Aorta (tissue), 5 donors: ENCODE results near the gene ARID5B. TPM values are rescaled to one million over a fixed set of nuclear protein-coding genes. Genes with fewer than 3 reads are reported as not detected.
A peak's percentile ranks its signal among the peaks of the same experiment; 100 is the strongest.

Experiments used
- ATAC-seq: fragments of 200-7000 bp; cut with Tn5 transposase; one replicate; pipeline ENCODE4 v1.9.1; 2022; ENCODE audit warnings: moderate library complexity; ENCODE audit not compliant: low FRiP score
- DNase-seq, 2 donors: peaks; one replicate each; pipeline ENCODE4 v3.0.0-alpha.2; 2020
- H3K27ac ChIP-seq, 2 donors: one replicate each; pipeline ENCODE4 v1.5.1; 2013; ENCODE audit warnings: low read length in 2 of 2, mild to moderate bottlenecking in 2 of 2, moderate library complexity in 2 of 2, control low read depth in 1 of 2, inconsistent platforms in 1 of 2, low read depth in 1 of 2
- H3K27me3 ChIP-seq, 2 donors: one replicate each; pipeline ENCODE4 v1.6.1; 2013; ENCODE audit warnings: control low read depth in 1 of 2, low read length in 1 of 2, mild to moderate bottlenecking in 1 of 2, moderate library complexity in 1 of 2; ENCODE audit not compliant: insufficient read depth in 2 of 2, control insufficient read depth in 1 of 2
- H3K36me3 ChIP-seq, 2 donors: one replicate each; pipeline ENCODE4 v1.6.1; 2013; ENCODE audit warnings: control low read depth in 1 of 2, low read length in 1 of 2, mild to moderate bottlenecking in 1 of 2; ENCODE audit not compliant: insufficient read depth in 2 of 2, control insufficient read depth in 1 of 2
- H3K4me1 ChIP-seq, 2 donors: one replicate each; pipeline ENCODE4 v1.6.1; 2013; ENCODE audit warnings: low read length in 2 of 2, control low read depth in 1 of 2, mild to moderate bottlenecking in 1 of 2, moderate library complexity in 1 of 2; ENCODE audit not compliant: insufficient read depth in 2 of 2, control insufficient read depth in 1 of 2
- H3K4me3 ChIP-seq, 2 donors: one replicate each; pipeline ENCODE4 v1.5.1; 2013; ENCODE audit warnings: low read length in 2 of 2, control low read depth in 1 of 2, mild to moderate bottlenecking in 1 of 2
- H3K9me3 ChIP-seq: one replicate; pipeline ENCODE4 v1.6.1; 2013; ENCODE audit warnings: mild to moderate bottlenecking, low read length; ENCODE audit not compliant: control insufficient read depth
- WGBS, 2 donors: extraction: QIAGEN DNeasy Blood & Tissue Kit; methylation state at CpG; one replicate each; pipeline ENCODE4 v1.1.7; 2013; 5-methylcytosine and 5-hydroxymethylcytosine counted together
- intact Hi-C, 2 donors: fragments of 100-400 bp; cut with DNase I; formaldehyde crosslinking; loops; one replicate each; pipeline versions ENCODE4 v1.14.2 to v1.15.0; 2022
- polyA plus RNA-seq, 2 donors: library from polyadenylated mRNA; stranded (reverse); fragments of 200-250 nt; gene quantifications; one replicate each; pipeline ENCODE4 v1.2.3, GENCODE V29; 2013
- total RNA-seq, 2 donors: library from RNA; stranded (reverse); fragmentation: NEBNext Ultra II Directional; extraction: Animal tissue kit (Norgen Biotek cat#: 25700); gene quantifications; one replicate each; pipeline ENCODE4 v1.2.1, GENCODE V29; 2021
- donor health status: healthy with polysubstance abuse.
- donor health status: Bipolar disorder and iron deficiency.
- donor health status: DM: no; HTN: no; CAD: no.
- donor health status: DM: no; HTN: no; CAD: no.
- donor health status: DM: yes; HTN: yes; CAD: no.

Gene ARID5B
- total and polyA plus RNA-seq, 4 donors: 7.8 to 143 (median 49.7) TPM

DNA sequence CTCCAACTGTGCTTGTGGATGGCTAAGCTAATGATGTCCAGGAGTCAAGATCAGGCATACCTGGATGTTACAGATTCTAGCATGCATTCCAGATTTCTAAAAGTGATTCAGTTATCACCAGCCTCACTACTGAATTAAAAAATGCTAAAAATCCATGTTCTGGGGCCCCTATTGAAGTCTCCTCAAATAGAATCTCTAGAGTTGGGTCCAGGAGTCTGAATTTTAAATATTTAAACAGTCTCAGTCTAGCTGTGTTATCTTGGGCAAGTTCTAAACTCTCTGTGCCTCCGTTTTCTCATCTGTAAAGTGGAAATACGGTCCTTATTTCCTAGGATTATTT lies 5.0 kb downstream of the ARID5B start:
- no peak for DNase-seq
- Histone ChIP-seq H3K27me3 (no peaks in the 10 kb centered on the region), H3K4me1 (peaks cover 1 to 2% of the 10 kb centered on the region in 2 donors), H3K36me3 (no peaks in the 10 kb centered on the region), H3K9me3 (no peaks in the 10 kb centered on the region), H3K27ac (no peak overlapping the region), H3K4me3 (no peak overlapping the region)
- intact Hi-C loops: no loop called here
- 43 to 88% methylated on average over 2 of the region's 2 CpGs for WGBS, 2 donors
- no peak for ATAC-seq

- H3K9me3 ChIP-seq: no peaks in the 10 kb centered on the region
- WGBS, 2 donors: 67 to 76% methylated on average over 2 of the region's 2 CpGs
- no peaks in the 10 kb centered on the region for H3K36me3 ChIP-seq
- H3K27me3 ChIP-seq: no peaks in the 10 kb centered on the region
- H3K27ac ChIP-seq: no peak overlapping the region
- ATAC-seq (no peak), DNase-seq (no peak)
- intact Hi-C loops: no loop called here
- peaks cover 1 to 2% of the 10 kb centered on the region in 2 donors for H3K4me1 ChIP-seq
- H3K4me3 ChIP-seq: no peak overlapping the region
Observed at GRCh38 chr10:61907011-61907410, 5.5 kb downstream of the ARID5B start.

DNA sequence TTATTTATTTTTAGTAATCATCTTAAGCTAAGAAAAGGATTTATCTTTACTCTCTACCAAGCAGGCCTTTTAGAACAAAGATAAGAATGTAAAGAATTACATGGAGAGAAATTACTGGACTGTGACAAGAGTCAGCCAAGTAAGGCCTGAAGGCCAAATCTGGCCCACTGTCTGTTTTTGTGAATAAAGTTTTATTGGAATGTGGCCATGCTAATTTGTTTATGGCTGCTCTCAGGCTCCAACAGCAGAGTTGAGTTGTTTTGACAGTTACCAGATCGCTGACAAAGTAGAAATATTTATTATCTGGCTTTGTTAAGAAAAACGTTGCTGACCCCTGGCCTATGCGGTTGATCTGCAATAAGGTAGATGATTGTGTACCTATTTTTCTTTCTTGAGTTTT lies 6.1 kb downstream of the ARID5B start:
- Histone ChIP-seq H3K9me3 (no peaks in the 10 kb centered on the region), H3K4me3 (no peak overlapping the region), H3K27me3 (no peaks in the 10 kb centered on the region), H3K4me1 (peaks cover 1 to 2% of the 10 kb centered on the region in 2 donors), H3K27ac (no peak overlapping the region), H3K36me3 (no peaks in the 10 kb centered on the region)
- 77 to 83% methylated on average over 3 of the region's 3 CpGs for WGBS, 2 donors
- ATAC-seq (no peak), DNase-seq (no peak)
- intact Hi-C loops: no loop called here

GRCh38 chr10:61910226-61910805 lies 8.8 kb downstream of the ARID5B start:
- 83 to 85% methylated on average over 6 of the region's 6 CpGs for WGBS, 2 donors
- ATAC-seq (no peak), DNase-seq (no peak)
- H3K27me3 ChIP-seq: no peaks in the 10 kb centered on the region
- no peaks in the 10 kb centered on the region for H3K9me3 ChIP-seq
- no peak overlapping the region for H3K27ac ChIP-seq
- intact Hi-C loops: no loop called here
- H3K4me1 ChIP-seq: peaks cover 2 to 5% of the 10 kb centered on the region in 2 donors
- no peak overlapping the region for H3K4me3 ChIP-seq
- H3K36me3 ChIP-seq: no peaks in the 10 kb centered on the region

DNA sequence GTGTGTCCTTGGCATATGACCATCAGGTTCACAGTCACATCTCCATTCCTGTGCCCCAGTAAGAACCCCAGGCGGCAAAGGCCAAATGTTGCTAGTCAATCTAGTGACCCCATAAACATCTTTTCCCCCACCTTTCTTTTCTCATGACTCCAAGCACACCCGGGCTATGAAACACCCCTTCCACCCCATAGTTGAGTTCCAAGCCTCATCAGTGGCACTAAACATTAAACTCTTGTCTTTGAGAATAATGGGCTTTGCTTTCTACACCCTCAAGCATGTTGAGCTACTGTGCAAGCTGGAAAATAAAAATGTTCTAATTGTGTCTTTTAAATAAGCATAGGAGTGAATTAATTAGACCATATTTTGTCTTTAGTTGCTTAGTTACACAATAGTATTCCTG lies 9.4 kb downstream of the ARID5B start:
- H3K4me3 ChIP-seq: no peak overlapping the region

DNA sequence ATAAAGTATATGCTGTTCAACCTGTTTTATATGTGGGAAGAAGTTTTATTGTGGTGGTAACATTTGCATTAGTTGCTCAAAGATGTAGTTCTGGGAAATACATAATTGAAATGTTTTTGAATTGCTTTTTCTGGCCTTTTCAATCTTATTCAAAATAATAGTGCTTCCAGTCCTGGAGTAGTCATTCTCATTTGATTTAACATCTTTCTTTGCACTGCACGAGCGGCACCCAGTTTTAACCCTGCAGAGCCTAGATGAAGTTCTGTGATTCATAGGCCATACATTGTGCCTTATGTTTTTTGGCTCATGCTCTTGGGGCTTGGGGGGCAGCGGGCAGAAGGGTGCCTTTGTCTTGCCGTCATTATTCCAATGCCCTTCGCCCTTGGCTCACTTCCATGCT lies 9.9 kb downstream of the ARID5B start:
- H3K36me3 ChIP-seq: no peaks in the 10 kb centered on the region
- H3K4me3 ChIP-seq: no peak overlapping the region
- H3K27me3 ChIP-seq: no peaks in the 10 kb centered on the region
- H3K27ac ChIP-seq: peak overlapping the region in 1 of 2 donors; percentile 17
- H3K9me3 ChIP-seq: no peaks in the 10 kb centered on the region
- ATAC-seq (no peak), DNase-seq (no peak)
- intact Hi-C loops: no loop called here
- WGBS, 2 donors: 19 to 22% methylated on average over 5 of the region's 5 CpGs
- peaks cover 0 to 5% of the 10 kb centered on the region in 2 donors for H3K4me1 ChIP-seq

More for the DNA sequence above, 9.4 kb downstream of the ARID5B start:
- H3K27me3 ChIP-seq: no peaks in the 10 kb centered on the region
- H3K4me1 ChIP-seq: peaks cover 2 to 5% of the 10 kb centered on the region in 2 donors
- no peaks in the 10 kb centered on the region for H3K9me3 ChIP-seq
- no peak for DNase-seq
- no peak for ATAC-seq
- no peak overlapping the region for H3K27ac ChIP-seq
- H3K36me3 ChIP-seq: no peaks in the 10 kb centered on the region
- 52 to 73% methylated on average over 2 of the region's 2 CpGs for WGBS, 2 donors
- intact Hi-C loops: no loop called here

DNA sequence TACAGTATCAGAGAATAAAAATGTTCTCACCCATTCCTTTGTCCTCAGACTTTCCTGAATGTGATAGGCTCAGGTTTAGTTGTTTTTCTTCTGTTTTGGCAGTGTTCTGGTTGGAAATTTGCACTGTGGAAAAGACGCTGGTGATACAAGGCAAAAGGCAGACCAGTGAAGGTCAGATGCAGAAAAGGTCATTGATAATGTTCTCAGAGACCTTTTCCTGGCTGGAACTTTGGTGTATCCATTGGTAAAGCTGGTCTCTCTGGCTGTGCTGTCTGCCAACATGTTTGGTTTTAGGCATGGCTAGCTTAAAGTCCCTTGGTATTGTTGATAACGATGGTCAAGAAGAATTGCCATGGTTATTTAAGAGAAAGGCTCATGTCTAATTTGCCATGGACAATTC lies 11.5 kb downstream of the ARID5B start:
- DNase-seq: no peak
- Histone ChIP-seq H3K4me1 (peaks cover 0 to 4% of the 10 kb centered on the region in 2 donors), H3K9me3 (no peaks in the 10 kb centered on the region), H3K27ac (no peak overlapping the region), H3K36me3 (no peaks in the 10 kb centered on the region), H3K27me3 (no peaks in the 10 kb centered on the region), H3K4me3 (no peak overlapping the region)
- intact Hi-C loops: no loop called here
- 55 to 57% methylated on average over 2 of the region's 2 CpGs for WGBS, 2 donors
- ATAC-seq: no peak

DNA sequence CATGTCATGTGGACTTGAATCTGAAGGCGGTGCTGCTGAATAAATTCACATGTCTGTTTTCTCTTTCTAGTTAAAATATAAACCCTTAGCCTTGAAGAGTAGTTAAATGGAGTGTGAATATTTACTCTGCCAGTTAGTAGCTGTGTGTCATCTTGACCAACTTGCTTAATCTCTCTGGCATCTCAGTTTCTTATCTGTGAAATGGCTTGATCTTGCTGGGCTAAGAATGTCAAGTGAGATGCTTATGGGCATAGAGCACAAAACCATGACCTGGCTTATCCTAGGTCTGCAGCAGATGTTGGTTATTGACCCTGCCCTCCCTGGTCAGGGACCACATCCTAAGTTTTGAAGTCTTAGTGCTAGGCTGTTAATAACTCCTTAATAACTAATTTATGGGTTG lies 16.6 kb downstream of the ARID5B start:
- intact Hi-C loops: no loop called here
- DNase-seq: no peak

GRCh38 chr10:61918989-61919388 lies 17.5 kb downstream of the ARID5B start:
- intact Hi-C loops: no loop called here
- Histone ChIP-seq H3K4me1 (peaks cover 0 to 2% of the 10 kb centered on the region in 2 donors), H3K4me3 (no peak overlapping the region), H3K27ac (no peak overlapping the region), H3K36me3 (no peaks in the 10 kb centered on the region), H3K27me3 (no peaks in the 10 kb centered on the region), H3K9me3 (no peaks in the 10 kb centered on the region)
- ATAC-seq: no peak
- WGBS, 2 donors: 94 to 98% methylated on average over 4 of the region's 4 CpGs
- no peak for DNase-seq

More for the DNA sequence above, 16.6 kb downstream of the ARID5B start:
- 93 to 96% methylated on average over 1 of the region's 1 CpG for WGBS, 2 donors
- no peaks in the 10 kb centered on the region for H3K27me3 ChIP-seq
- H3K36me3 ChIP-seq: no peaks in the 10 kb centered on the region
- H3K4me3 ChIP-seq: no peak overlapping the region
- no peak overlapping the region for H3K27ac ChIP-seq
- no peaks in the 10 kb centered on the region for H3K9me3 ChIP-seq
- ATAC-seq: no peak
- H3K4me1 ChIP-seq: no peaks in the 10 kb centered on the region
